MM.1S (cell line): ENCODE results near the gene PDILT.
"Not testable (repeated sequence)": the region's sequence is repeated elsewhere in the genome, so short reads cannot be mapped to it uniquely, and the experiment has no call there.

Source experiments
- DNase-seq: peaks from one replicate; pipeline ENCODE4 v3.0.0-alpha.2; 2015
- H2AFZ ChIP-seq: fragments of 300-600 bp; sonication (generic); 2 replicates; pipeline ENCODE4 v1.6.0; 2016; ENCODE audit warnings: antibody characterized with exemption, low read length
- H3F3A ChIP-seq: fragments of 300-600 bp; sonication (generic); 2 replicates; pipeline ENCODE4 v1.6.1; 2016; ENCODE audit warnings: mild to moderate bottlenecking, antibody characterized with exemption, low read length, moderate library complexity, mixed read lengths; ENCODE audit not compliant: insufficient read depth
- H3K27ac ChIP-seq: fragments of 300-600 bp; sonication (generic); 2 replicates; pipeline ENCODE4 v1.5.1; 2016; ENCODE audit warnings: mild to moderate bottlenecking, low read length
- H3K27me3 ChIP-seq: fragments of 300-600 bp; sonication (generic); replicated peaks from 2 replicates; pipeline ENCODE4 v1.6.0; 2016; ENCODE audit warnings: low read length; ENCODE audit not compliant: insufficient read depth
- H3K36me3 ChIP-seq: fragments of 300-600 bp; sonication (generic); replicated peaks from 2 replicates; pipeline ENCODE4 v1.6.1; 2016; ENCODE audit warnings: mild to moderate bottlenecking, low read length, mixed read lengths; ENCODE audit not compliant: insufficient read depth
- H3K4me1 ChIP-seq: fragments of 300-600 bp; sonication (generic); 2 replicates; pipeline ENCODE4 v1.6.1; 2016; ENCODE audit warnings: low read length, mixed read lengths
- H3K4me2 ChIP-seq: fragments of 300-600 bp; sonication (generic); 2 replicates; pipeline ENCODE4 v1.6.0; 2016; ENCODE audit warnings: low read depth, low read length
- H3K4me3 ChIP-seq: fragments of 300-600 bp; sonication (generic); 2 replicates; pipeline ENCODE4 v1.5.1; 2016; ENCODE audit warnings: low read length, mixed read lengths
- H3K79me2 ChIP-seq: fragments of 300-600 bp; sonication (generic); 2 replicates; pipeline ENCODE4 v1.6.1; 2016; ENCODE audit warnings: mixed run types, low read length, mixed read lengths
- H3K9ac ChIP-seq: fragments of 300-600 bp; sonication (generic); 2 replicates; pipeline ENCODE4 v1.6.1; 2016; ENCODE audit warnings: low read length, mixed read lengths
- H3K9me2 ChIP-seq: fragments of 300-600 bp; sonication (generic); replicated peaks from 2 replicates; pipeline ENCODE4 v1.6.1; 2016; ENCODE audit warnings: mild to moderate bottlenecking, low read length, mixed read lengths; ENCODE audit not compliant: insufficient read depth
- H3K9me3 ChIP-seq: fragments of 300-600 bp; sonication (generic); replicated peaks from 2 replicates; pipeline ENCODE4 v1.6.1; 2016; ENCODE audit warnings: mild to moderate bottlenecking, low read length, mixed read lengths; ENCODE audit not compliant: insufficient read depth
- H4K20me1 ChIP-seq: fragments of 300-600 bp; sonication (generic); 2 replicates; pipeline ENCODE4 v1.6.1; 2016; ENCODE audit warnings: mild to moderate bottlenecking, low read length, moderate library complexity, mixed read lengths; ENCODE audit not compliant: insufficient read depth
- CTCF ChIP-seq: fragments of 300-600 bp; sonication (generic); IDR thresholded peaks from 2 replicates; pipeline ENCODE4 v1.5.1; 2016; ENCODE audit warnings: antibody characterized with exemption, low read length, mixed read lengths
- EZH2 ChIP-seq: fragments of 300-600 bp; sonication (generic); optimal IDR thresholded peaks from 2 replicates; pipeline ENCODE3; 2017; ENCODE audit warnings: low read depth, mild to moderate bottlenecking, antibody characterized with exemption, low read length, mixed read lengths
- EZH2phosphoT487 ChIP-seq: fragments of 300-600 bp; sonication (generic); IDR thresholded peaks from 2 replicates; pipeline ENCODE4 v1.6.1; 2018; ENCODE audit warnings: antibody characterized with exemption, low read length

PDILT gene

DNA sequence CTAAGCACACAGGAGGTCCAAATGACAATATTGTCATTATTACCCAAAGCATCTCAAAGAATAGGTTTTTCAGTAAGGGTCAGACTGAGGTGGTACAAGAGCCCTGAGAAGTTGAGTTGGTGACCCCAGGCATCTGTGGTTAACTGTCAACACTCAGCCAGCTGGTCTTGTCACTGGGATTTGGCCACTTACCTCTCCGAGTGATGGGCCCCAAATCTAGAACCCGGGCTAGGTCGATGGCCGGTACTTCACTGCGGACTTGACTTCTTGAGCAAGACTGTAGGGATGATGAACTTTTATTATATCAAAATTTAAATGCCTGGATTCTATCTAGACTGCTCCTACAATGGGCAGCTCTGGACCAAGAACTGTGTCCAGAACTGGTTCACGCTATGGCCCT lies 88.8 kb downstream of the PDILT start:
- no peak overlapping the region for H3K27ac ChIP-seq
- H3K4me3 ChIP-seq, result no peak overlapping the region
- no peaks in the 10 kb centered on the region for H3K9me3 ChIP-seq
- H3K4me2 ChIP-seq, result no peak overlapping the region
- no peaks in the 10 kb centered on the region for H3K27me3 ChIP-seq
- H3F3A ChIP-seq, result no peaks in the 10 kb centered on the region
- H3K4me1 ChIP-seq, result no peaks in the 10 kb centered on the region
- DNase-seq, result no peak
- no peaks in the 10 kb centered on the region for H3K9me2 ChIP-seq
- TF ChIP-seq EZH2phosphoT487, result no peak
- H3K79me2 ChIP-seq, result no peaks in the 10 kb centered on the region
- no peaks in the 10 kb centered on the region for H3K36me3 ChIP-seq
- H4K20me1 ChIP-seq, result no peaks in the 10 kb centered on the region
- no peak overlapping the region for H3K9ac ChIP-seq
- H2AFZ ChIP-seq, result no peak overlapping the region

- no peaks in the 10 kb centered on the region for H3K9me2 ChIP-seq
- H3K4me2 ChIP-seq, result no peak overlapping the region
- DNase-seq, result no peak
- no peaks in the 10 kb centered on the region for H3K79me2 ChIP-seq
- no peak overlapping the region for H3K9ac ChIP-seq
- H3K27ac ChIP-seq, result no peak overlapping the region
- no peaks in the 10 kb centered on the region for H4K20me1 ChIP-seq
- no peaks in the 10 kb centered on the region for H3K4me1 ChIP-seq
- H3K4me3 ChIP-seq, result no peak overlapping the region
- H2AFZ ChIP-seq, result no peak overlapping the region
- no peaks in the 10 kb centered on the region for H3K27me3 ChIP-seq
- no peaks in the 10 kb centered on the region for H3K9me3 ChIP-seq
- no peaks in the 10 kb centered on the region for H3F3A ChIP-seq
- TF ChIP-seq EZH2, result no peak
- no peak for TF ChIP-seq EZH2phosphoT487
- no peak for TF ChIP-seq CTCF
- no peaks in the 10 kb centered on the region for H3K36me3 ChIP-seq
Observed at GRCh38 chr16:20314575-20314974, 90.0 kb downstream of the PDILT start.

GRCh38 chr16:20313741-20314140 lies 90.8 kb downstream of the PDILT start:
- H4K20me1 ChIP-seq, result no peaks in the 10 kb centered on the region
- H3K27me3 ChIP-seq, result no peaks in the 10 kb centered on the region
- H3F3A ChIP-seq, result no peaks in the 10 kb centered on the region
- H3K4me3 ChIP-seq, result no peak overlapping the region
- no peaks in the 10 kb centered on the region for H3K36me3 ChIP-seq
- no peaks in the 10 kb centered on the region for H3K9me2 ChIP-seq
- H2AFZ ChIP-seq, result no peak overlapping the region
- H3K4me1 ChIP-seq, result no peaks in the 10 kb centered on the region
- no peak overlapping the region for H3K27ac ChIP-seq
- DNase-seq, result no peak
- no peak overlapping the region for H3K9ac ChIP-seq
- no peaks in the 10 kb centered on the region for H3K9me3 ChIP-seq
- no peak overlapping the region for H3K4me2 ChIP-seq
- no peak for TF ChIP-seq EZH2
- no peak for TF ChIP-seq EZH2phosphoT487
- TF ChIP-seq CTCF, result no peak
- no peaks in the 10 kb centered on the region for H3K79me2 ChIP-seq

GRCh38 chr16:20312536-20313095 lies 91.9 kb downstream of the PDILT start:
- H3K4me3 ChIP-seq, DNase-seq, H3F3A ChIP-seq, H3K27me3 ChIP-seq, H3K9me2 ChIP-seq, H3K27ac ChIP-seq, H2AFZ ChIP-seq, H3K9ac ChIP-seq, H3K36me3 ChIP-seq, H3K79me2 ChIP-seq, H3K9me3 ChIP-seq, H4K20me1 ChIP-seq, H3K4me2 ChIP-seq, H3K4me1 ChIP-seq: not testable (repeated sequence)
